GM18507 (cell line): ENCODE measurements around the gene SBDS.
"Not testable (repeated sequence)": the region's sequence is repeated elsewhere in the genome, so short reads cannot be mapped to it uniquely, and the experiment has no call there.

ENCODE experiments used
- DNase-seq: peaks from one replicate; pipeline ENCODE4 v3.0.0; 2011; ENCODE audit warnings: low read depth; ENCODE audit not compliant: insufficient read length; ENCODE audit errors: extremely low spot score
- FAIRE-seq: peaks from 2 replicates; lab custom pipeline; 2011; peaks lifted over from hg19 to GRCh38; lab: Jason Lieb, UNC

The SBDS gene

DNA sequence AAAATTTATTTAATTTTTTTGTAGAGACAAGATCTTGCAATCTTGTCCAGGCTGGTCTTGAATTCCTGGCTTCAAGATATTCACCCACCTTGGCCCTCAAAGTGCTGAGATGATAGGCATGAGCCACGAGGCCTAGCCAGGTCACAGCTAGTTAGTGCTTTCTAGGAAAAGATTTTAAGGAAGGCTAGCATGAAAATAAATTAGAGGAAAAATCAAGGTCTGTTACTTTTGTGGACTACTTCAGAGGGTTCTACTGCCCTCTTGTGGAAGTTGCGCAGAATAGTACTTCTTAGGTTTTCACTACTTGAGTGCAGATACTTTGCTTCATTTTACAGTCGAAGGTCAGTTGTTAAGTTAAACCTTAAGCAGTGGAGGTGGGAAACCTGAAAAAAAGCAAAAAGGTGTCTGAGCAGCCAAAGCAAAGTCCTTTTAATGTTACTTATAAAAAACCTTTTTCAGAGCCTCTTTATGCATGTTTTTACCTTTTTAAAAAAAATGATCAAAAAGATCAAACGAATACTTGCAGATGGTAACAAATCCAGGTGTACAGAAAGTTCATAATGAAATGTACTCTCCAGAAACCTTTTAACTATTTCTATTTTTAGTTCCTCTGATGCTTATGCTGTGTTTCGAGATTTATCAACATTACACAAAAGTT is 5.3 kb upstream of the SBDS start:
- FAIRE-seq = peak; percentile 95
- not testable (repeated sequence) for DNase-seq

DNA sequence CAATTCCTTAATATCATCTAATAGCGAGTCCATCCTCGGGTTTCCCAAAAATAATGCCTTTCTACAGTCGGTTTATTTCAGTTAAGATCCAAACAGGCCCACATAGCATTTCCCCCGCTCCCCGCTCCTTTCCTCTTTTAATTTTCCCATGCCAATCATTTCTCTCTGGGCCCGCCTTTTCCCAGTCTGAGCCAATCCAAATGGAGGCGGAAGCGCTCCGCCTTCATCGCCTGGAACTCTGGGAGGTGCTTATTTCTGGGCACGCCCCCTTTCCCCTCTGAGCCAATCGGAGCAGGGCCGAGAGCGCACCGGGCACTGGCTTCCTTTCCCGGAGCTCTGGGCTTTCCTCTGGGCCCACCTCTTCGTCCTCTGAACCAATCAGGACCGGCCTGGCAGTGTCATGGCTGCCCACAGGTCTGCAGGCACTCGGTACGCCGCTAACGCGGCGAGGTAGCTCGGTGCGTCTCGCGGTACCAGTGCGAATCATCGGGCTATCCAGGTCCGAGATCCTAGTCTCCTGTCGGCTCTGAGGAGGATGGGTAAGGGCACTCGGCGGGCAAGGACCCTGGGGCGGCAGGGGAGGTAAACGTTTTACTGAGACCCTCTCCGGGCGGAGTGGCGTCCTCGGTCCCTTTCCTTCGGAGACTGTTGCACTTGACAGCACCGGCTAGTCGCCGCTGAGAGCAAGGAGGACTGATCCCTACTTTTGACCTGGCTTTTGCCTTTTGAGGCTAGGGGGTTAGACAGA is 1.2 kb upstream of the SBDS start, which contains the start of gene TYW1:
Gene TYW1 (plus strand): TSS at position 390 of the 748 bp plus-strand sequence. CDS start 146 bp downstream, at position 536.
- FAIRE-seq = peak; percentile 99

DNA sequence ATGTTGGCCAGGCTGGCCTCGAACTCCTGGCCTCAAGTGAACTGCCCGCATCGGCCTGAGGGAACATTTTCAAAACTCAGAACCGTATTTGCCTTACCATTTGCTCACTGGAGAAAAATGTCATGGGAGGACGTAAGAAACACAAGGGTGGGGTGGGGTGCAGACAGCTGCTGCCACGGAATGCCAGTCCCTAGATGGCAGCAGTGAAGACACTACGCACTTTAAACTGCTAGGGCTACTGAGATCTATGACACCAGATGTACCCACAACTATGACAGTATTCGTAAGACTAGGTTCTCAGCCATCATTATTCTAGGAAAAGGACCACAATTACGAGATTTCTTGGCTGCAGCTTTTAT is 716 bp downstream of the SBDS start:
- peak; percentile 85 for FAIRE-seq
- DNase-seq = not testable (repeated sequence)

More for the DNA sequence above, 1.2 kb upstream of the SBDS start, which contains the start of gene TYW1:
- peak; percentile 50 for DNase-seq

DNA sequence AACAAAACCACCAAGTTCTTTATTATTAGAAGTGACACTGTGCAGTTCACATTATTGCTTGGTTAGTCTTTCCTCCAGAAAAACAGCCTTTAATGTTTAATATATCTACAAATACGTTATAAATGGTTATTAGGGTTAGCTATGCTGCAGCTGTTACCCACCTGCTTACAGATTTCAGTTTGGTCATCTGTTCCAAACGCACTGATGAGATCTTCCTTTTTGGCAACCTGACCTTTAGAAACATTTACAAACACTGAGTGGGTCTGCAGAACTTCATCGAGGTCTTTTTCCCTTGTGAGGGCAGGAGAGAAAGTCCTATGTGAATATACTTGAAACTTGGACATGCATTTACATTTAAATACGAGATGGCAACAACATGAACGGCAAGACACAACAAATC is 1.3 kb downstream of the SBDS start:
- FAIRE-seq, DNase-seq: not testable (repeated sequence)

DNA sequence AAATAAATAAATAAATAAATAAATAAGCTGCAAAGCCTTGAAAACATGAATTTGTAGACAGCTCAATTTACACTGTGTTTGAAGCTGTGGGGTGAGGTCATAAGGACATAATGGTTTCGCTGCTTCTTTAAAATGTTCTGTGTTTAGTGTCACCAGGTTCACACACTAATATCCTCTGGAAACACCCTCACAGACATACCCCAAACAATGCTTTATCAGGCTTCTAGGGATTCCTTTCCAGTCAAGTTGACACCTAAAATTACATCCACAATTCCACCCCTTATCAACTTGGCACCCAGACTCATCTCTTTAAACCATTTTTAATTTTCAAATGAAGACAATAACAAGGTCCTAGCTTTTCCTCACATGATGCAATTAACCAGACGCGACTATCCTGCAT is 5.8 kb downstream of the SBDS start:
- not testable (repeated sequence) for DNase-seq, FAIRE-seq

DNA sequence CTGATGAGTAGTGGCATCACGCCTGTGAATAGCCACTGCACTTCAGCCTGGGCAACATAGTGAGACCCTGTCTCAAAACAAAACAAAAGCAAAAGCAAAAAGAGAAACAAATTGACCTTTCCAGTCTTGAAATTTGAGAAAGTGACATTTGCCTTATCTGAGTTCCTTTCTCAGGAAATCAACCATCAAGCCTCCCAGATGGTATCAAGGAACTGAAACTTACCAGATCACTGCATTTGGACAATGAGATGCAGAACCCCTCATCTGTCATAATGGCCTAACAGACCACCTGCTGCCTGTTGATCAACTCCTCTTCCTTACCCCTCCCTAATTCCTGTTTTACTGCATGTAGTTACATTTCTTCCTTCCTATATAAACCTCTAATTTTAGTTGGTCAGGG is 15.1 kb downstream of the SBDS start:
- not testable (repeated sequence) for DNase-seq, FAIRE-seq

DNA sequence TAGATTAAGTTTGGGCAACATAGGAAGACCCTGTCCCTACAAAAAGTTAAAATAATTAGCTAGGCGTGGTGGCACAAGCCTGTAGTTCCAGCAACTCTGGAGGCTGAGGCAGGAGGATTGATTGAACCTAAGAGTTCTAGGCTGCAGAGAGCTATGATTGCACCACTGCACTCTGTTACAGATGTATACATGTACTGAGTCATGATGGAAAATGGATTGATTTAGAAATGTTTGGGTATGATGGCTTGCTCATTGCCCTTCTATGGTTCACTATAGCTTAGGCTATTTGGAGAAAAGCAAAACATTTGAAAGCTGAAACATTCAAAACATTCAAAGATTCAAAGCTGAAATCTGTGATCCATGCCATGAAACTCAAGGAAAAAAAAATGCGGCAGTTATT is 16.4 kb downstream of the SBDS start:
- not testable (repeated sequence) for DNase-seq, FAIRE-seq

DNA sequence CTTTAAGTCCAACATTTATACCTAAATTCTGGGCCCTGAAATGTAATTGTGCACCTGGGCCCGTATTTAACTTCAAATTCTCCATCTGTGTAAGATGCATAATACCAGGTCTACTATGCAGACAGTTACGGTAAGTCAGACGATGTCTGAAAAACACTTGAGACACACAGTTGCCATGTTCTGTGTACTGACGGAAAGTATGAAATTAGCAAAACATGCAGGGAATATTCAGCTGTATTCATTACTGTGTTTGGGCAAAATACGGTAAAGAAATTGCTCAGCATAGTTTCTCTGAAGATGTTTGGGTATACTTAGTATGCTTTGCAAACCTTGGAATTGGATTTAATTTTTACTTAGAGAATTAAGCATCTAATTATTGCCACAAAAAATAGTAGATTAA is 17.1 kb downstream of the SBDS start:
- not testable (repeated sequence) for FAIRE-seq, DNase-seq

DNA sequence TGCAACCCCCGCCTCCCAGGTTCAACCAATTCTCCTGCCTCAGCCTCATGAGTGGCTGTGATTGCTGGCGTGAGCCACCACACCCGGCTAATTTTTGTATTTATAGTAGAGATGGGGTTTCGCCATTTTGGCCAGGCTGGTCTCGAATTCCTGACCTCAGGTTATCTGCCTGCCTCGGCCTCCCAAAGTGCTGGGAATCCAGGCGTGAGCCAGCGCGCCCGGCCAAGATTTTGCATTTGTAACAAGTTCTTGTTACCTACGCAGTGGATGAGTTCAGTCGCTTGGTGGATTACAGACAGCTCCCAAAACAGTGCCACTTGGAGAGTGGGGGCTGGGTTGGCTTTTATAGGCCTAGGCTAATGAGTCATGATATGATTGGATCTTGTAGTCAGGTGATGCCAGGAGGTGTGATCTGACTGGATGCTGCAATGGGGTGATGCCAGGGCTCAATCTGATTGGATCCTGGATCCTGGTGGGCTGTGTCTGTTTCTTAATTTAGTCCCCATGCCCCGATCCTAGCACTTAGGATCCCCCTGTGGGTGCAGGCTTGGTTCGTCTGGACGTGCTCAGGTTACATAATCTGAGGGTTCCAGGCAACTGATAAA is 20.3 kb downstream of the SBDS start:
- DNase-seq (no peak), FAIRE-seq (no peak)

DNA sequence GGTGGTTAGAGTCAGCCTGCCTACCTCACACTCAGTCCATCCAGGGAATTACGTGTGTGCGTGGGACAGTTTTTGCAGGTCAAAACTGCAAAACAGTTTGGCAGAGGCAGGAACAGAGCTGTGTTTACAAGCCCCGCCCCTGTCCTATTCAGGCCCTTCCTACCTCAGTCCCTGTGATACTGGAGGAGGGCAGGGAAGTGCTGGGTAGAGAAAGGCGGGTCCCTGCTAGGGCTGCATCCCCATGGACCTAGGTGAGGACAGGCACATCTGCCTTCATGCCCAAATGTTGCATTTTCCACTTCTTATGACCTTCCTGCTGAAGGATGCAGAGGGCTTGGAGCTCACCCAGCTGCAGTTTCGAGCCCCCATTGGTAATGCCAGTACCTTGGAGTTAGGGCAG is 25.1 kb downstream of the SBDS start:
- no peak for FAIRE-seq
- DNase-seq = no peak

DNA sequence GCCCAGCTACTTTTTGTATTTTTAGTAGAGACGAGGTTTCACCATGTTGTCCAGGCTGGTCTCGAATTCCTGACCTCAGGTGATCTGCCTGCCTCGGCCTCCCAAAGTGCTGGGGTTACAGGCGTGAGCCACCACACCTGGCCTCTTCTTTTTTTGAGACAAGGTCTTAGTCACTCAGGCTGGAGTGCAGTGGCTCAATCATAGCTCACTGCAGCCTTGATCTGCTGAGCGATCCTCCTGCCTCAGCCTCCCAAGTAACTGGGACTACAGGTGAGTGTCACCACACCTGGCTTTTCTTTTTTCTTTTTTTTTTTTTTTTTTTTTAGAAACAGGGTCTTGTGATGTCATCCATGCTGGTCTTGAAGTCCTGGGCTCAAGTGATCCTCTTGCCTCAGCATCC is 26.4 kb downstream of the SBDS start:
- DNase-seq, FAIRE-seq: not testable (repeated sequence)

DNA sequence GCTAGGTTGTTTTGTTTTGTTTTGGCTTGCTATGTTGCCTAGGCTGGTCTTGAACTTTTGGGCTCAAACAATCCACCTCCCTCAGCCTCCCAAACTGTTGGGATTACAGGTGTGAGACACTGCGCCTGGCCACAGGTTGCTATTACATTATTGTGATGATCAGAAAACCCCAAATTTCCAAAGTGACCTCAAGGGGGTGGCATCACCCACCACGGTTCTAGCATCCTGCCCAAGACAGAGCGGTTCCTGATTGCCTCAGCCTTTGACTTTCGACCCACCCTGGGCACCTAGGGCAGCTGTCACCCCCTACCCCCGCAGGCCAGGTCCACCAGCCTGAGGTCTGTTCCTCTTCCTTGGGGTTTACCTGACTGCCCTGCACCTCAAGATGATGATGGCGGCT is 28.4 kb downstream of the SBDS start:
- no peak for FAIRE-seq

DNA sequence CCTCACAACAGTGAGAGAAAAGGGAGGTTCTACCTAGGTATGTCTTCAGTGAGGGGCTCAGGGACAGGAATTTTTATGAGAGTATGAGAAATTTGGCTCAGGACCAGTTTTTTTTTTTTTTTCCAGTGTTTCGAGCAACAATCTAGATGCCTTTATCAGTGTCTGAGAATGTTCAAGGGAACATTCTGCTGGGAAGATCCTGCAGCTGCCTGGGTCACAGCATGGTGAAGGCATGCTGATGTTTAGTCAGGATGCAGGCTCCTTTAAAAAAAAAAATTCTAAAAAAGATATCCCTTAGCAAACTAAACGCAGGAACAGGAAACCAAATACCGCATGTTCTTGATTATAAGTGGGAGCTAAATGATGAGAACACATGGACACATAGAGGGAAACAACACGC is 31.0 kb downstream of the SBDS start:
- DNase-seq (no peak), FAIRE-seq (no peak)

More for the DNA sequence above, 28.4 kb downstream of the SBDS start:
- no peak for DNase-seq

DNA sequence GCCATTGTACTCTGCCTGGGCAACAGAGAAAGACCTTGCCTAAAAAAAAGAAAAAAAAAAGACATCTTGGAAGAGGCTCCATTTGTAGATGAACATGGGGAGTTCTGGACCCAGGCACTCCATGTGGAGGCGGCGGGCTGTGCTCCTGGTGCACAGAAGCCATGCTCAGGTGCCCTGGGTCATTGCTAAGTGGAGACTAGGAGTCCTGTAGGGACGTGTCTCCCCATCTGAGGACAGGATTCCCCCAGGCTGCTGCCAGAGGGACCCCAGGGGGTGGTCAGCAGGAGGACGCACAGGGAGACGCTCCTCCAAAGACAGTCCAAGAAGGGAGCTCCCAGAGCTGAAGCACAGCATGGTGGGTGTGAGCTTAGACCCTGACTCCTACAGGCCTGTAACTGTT is 34.3 kb downstream of the SBDS start:
- DNase-seq (no peak), FAIRE-seq (no peak)

DNA sequence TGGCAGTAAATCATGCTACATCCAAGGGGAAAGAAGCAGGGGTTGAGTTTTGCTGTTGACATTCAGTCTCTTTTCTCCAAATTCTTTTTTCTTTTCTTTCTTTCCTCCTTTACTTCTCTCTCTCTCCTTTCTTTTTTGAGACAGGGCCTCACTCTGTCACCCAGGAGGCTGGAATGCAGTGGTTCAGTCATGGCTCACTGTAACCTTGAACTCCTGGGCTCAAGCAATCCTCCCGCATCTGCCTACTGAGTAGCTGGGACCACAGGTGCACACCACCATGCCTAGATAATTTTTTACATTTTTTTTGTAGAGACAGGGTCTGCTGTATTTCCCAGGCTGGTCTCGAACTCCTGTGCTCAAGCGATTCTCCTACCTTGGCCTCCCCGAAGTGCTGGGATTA is 35.2 kb downstream of the SBDS start:
- FAIRE-seq (no peak), DNase-seq (no peak)

DNA sequence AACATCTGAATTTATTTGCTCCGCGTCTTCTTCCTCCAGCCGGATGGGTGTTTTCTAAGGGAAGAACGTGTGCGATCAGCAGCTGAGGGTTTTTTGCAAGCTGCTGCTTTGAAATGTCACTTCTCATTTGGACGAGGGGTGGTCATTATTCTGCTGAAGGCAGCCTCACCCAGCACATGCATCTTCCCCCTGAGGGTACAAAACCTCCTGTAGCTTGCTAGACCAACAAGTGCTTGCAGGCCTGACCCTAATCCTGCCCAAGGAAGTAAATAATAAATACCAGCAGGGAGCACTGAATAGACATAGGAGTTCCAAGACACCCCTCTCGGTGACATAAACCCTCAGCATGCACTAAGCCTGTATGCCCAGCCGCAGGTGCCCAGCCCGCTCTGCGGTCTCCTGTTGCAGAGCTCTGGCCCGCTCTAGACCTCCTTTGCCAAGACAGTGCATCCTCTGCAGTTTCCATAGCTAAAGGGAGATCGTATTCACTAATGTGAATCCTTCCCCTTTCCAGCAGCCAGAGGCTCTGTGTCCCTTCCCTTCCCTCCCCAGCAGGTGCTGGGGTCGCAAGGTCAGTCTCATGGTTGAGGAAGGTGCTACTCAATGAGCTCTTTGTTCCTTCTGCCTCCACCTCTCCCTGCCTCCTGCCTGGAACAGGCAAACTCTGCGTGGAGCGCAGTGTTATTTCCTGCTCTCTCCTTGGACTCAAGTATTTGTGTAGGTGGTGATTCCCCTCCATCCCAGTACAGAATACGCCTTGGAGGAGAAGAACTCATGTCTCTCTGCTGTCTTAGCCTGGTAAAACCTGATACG is 36.6 kb downstream of the SBDS start:
- no peak for FAIRE-seq
- DNase-seq = no peak

DNA sequence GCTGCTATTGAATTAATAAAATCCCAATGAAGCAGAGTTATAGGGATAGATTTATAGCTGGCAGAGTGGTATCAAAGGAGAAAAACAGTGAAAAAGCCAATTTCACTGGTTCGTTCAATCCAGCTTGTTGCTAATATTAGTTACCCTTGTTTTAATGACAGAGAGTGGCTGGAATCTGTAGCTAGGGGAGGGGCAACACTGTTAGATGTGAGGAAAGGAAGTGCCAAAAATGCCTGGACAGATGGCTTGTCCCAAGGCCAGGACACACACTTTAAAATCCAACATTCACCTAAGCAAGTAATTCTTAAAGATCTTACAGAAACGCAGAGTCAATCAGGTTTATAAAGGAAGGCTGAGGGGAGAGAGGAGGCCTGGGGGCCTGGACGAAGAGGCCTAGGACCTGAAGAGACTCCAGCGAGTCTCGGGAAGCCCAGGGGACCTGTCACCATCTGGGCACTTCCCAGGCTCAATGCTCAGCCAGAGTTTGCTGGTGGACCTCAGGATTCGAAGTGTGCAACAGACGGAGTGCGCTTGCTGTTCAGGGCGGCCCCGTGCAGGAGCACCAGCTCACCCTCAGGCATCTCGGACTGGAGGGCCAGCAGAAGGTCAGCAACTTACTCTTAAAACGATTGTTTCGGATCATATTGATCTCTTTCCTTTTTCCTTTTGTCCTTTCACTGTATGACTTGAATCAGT is 37.6 kb downstream of the SBDS start:
- no peak for FAIRE-seq
- no peak for DNase-seq

DNA sequence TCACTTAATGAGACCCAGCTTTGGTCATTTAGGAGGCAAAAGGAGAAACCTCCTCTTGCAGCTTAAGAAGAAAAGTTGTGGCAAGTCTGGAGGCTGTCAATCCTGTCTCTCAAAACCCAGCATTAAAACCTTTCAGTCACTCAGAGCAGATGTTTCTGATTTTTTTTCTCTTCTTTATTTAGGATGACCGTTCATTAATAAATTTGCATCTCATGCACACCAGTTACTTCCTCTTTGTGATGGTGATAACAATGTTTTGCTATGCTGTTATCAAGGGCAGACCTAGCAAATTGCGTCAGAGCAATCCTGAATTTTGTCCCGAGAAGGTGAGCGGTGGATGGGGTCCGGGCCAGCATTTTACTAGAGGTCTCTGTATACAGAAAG is 42.4 kb downstream of the SBDS start:
- DNase-seq (no peak), FAIRE-seq (no peak)

DNA sequence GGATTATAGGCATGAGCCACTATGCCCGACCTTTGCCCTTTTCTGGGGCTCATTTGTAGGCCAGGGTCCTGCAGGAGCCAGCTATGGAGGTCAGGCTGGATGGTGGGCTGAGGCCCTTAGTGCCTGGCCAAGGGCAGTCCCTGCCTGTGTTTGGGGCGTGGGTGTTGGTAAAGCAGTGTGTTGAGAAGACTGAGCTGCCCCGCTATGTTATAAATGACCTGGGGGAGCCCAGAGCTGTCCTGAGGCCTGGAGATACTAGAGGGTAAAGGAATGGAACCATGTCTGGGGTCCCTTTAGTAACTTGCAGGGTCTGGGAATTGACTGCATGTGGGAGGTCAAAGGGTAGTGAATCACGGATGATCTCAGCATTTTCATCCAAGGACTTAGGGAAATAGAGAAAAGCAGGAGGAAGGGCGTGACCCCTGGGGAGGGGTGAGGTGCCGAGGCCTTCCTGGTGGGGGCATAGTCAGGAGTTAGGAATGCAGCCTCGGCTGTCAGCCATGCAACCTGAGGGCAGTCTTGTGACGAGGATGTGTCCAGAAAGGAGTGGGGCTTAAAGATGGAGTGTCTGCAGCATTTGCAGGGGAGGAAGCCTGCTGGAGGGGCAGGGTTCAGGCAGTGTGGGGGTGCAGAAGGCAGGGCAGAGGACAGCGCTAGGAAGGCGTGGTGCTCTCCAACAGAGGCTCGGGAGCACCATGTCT is 42.9 kb downstream of the SBDS start:
- FAIRE-seq (no peak), DNase-seq (no peak)
